Fibroblast of the conjunctiva (primary cell): ENCODE measurements around the gene CCDC88C.
"Not testable (repeated sequence)": the region's sequence is repeated elsewhere in the genome, so short reads cannot be mapped to it uniquely, and the experiment has no call there.

Experiments used
- DNase-seq: peaks from one replicate; pipeline ENCODE4 v3.0.0-alpha.2; 2010; ENCODE audit warnings: low read depth

CCDC88C gene

DNA sequence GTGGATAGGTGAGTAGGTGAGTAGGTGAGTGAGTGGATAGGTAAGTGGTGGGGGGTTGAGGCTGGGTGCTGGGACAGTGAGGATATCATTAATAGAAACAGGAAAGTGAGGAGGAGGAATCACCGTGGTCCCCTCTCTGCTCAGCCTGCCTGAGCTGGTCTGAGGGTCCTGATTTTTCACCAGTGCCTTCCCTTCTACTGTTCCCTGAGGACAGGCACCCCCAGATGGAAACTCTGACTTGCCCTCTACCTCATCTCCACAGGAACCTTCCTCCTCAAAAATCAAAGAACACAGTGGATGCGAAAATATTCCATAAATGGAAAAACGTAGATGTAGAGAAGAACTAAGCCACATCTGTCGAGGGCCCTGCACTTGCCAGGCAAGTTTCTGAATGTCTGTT, 175.0 kb downstream of the CCDC88C start:
- no peak for DNase-seq

DNA sequence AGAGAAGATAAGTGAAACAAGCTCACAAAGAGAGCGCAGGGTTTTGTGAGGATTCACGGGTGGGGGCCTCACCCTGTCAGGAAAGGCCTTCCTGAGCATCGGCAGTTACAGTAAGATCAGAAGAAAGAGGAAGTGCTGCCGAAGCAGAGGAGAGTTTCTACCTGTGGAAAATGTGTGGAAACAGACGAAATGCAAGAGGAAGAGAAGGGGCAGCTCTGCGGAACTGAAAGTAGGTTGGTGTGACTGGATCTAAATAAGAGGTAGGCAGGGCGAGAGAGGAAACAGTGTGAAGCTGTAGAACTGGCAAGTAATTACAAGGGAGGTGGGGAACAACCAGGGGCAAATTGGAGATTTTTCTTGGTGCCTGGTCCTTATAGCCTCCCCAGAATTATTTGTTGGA, 175.8 kb downstream of the CCDC88C start:
- DNase-seq = no peak

DNA sequence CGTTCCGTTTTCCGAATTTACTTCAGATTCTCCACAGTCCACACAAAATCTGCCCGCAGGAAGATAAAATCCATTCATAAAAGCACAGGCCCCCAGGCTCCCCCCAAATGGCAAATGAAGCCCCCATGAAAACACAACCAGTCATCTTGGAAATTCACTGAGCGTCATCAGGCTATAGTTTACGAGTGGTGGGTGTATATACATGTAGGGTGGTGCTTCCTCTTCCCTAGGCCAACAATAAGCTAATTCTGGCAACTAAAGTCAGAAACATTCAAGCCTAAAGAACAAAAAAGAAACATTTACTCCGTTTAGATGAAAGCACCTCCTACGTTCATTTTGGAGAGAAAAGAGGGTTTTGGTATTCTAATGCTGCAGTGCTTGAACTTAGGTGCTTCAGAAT, 179.0 kb downstream of the CCDC88C start:
- no peak for DNase-seq

GRCh38 chr14:91238085-91238484, 179.5 kb downstream of the CCDC88C start:
- no peak for DNase-seq

DNA sequence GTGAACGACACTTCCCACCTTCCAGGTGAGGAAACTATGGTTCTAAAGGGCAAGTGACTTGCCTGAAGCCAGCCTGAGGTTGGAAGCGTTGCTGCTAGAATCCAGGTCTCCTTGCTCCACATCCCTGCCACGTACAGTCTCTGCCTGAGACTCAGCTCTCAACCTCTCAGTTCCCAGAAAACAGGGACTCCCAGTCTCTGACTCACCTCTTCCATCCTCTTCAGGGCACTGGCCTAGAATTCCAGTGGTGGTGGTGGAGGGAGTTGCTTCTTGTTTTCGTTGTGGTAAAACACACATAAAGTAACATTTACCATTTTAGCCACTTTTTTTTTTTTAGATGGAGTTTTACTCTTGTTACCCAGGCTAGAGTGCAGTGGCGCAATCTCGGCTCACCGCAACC, 180.4 kb downstream of the CCDC88C start:
- DNase-seq = no peak

DNA sequence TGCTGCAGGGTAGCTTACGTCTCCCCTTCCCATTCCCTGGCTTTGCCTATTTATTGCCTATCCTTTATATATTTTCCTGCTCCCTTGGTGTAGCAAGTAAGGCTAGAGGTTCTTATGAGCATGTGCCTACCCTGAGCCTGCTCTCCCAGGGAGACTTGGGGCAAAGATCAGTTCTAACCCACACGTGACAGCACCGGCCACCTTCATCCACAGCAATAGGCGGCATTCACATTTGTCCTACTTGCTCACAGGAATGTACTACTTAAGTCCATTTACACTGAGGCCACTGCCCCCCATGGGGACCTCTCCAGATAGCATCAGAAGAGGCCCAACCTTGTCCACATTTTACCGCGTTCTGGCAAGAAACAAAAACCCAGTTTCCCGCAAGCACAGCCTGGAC, 181.8 kb downstream of the CCDC88C start:
- no peak for DNase-seq

DNA sequence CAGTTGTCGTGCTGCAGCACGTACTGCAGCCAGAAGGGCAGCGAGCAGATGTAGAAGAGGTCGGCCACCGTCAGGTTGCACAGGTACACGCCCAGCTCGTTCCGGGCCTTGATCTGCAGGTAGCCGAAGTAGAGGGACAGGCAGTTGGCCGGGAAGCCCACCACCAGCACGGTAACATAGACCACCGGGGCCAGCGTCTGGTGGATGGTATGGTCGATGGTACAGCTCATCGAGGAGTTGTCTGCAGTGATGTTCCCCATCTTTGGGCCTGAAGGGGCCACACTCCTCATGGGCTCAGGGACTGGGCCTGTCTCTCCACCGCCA, 182.9 kb downstream of the CCDC88C start:
- no peak for DNase-seq

DNA sequence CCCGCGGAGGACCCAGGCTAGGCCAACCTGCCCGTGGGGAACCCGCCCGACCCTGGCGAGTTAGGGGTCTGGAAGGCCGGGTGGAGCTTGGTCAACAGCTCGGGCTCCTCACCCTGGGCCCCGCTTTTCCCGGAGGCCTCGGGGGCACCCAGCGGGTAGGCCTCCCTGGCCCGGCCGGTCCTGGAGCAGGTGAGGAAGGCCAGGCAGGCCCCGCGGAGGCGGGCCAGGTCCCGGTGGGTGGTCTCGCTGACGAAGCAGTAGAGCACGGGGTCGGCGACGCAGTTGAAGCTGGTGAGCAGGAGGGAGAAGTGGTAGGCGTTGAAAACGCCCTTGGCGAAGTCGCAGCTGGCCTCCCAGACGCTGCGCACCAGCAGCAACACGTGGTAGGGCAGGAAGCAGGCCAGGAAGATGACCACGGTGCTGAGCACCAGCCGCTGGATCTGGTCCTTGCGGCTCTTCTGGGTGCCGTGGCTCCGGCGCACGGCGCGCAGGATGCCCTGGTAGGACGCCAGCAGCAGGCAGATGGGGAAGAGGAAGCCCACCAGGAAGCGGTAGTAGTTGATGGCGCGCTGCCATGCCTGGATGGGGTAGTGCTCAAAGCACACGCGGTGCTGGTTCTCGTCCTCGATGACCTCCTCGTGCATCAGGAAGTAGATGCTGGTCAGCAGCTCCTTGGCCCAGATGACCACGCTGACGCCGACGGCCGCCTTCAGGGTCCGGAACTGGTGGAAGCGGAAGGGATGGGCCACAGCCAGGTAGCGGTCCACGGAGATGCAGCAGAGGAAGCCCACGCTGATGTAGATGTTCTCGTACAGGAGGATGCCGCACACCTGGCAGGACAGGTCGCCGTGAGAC, 183.5 kb downstream of the CCDC88C start:
- DNase-seq = no peak

- DNase-seq = no peak
Observed at GRCh38 chr14:91232603-91233002, 185.0 kb downstream of the CCDC88C start.

GRCh38 chr14:91232052-91232451, 185.6 kb downstream of the CCDC88C start:
- no peak for DNase-seq

DNA sequence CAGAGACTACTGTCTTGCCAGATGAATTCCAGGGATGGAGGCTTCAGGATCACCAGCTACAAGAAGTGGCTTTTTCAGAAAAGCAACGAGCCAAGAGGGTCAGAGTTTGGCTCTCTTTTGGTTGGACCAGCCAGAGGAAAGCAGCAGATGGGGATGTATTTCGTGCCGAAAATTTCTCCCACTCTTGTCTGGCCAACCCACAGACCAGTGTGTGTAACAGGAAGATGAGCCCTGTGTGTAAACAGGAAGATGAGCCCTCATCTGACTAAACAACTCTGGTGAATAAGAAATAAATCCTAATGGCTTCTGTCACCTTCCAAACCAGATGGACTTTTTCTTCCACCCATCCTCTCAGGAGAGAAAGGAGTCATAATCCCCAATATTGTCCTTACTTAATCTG, 186.2 kb downstream of the CCDC88C start:
- no peak for DNase-seq

DNA sequence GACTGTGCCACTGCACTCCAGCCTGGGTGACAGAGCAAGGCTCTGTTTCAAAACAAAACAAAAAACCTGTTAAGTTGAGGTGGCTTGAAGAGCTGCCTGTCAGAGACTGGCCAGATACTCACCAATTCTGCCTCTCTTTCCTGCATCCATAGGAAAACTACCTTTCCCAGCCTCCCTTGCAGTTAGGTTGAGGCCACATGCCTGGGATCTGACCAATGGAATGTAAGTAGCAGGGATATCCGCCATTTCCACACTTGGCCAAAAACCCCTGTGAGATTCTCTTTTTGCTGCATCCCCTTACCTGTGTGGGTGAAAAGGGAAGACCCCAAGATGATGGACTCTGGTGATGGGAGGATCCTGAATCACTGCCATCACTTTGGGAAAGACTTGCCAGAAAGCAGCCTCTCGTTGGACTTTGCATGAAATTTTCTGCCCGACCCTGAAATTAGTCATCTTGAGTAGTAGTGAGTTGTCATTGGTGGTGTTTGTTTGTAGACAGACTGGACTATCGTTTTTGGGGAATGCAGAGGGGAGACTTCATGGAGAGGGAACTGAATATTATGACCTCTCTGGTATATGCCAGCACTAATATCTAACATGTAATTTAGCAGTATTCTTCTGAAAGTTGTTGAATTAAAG, 187.1 kb downstream of the CCDC88C start:
- DNase-seq = no peak

- DNase-seq = no peak
Observed at GRCh38 chr14:91229743-91230200, 187.8 kb downstream of the CCDC88C start.

DNA sequence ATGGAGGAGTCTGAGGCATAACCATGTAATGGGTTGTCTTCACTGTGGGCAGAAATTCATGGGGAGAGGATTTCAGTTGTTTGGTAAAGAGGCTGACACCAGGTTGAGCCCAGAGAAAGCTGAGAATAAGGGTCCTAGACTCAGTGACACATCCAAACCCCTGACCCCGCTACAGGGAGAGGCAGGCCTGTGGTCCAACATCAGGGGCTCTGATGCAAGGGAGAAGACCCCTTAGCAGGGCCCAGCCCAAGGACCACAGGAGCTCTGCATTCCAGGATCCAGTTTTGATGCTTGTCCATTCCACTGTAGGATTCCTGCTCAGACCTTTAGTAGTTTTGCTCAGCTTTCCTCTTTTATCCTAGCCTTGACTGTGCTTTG, 188.6 kb downstream of the CCDC88C start:
- DNase-seq = no peak

GRCh38 chr14:91228112-91229004, 189.3 kb downstream of the CCDC88C start:
- no peak for DNase-seq

DNA sequence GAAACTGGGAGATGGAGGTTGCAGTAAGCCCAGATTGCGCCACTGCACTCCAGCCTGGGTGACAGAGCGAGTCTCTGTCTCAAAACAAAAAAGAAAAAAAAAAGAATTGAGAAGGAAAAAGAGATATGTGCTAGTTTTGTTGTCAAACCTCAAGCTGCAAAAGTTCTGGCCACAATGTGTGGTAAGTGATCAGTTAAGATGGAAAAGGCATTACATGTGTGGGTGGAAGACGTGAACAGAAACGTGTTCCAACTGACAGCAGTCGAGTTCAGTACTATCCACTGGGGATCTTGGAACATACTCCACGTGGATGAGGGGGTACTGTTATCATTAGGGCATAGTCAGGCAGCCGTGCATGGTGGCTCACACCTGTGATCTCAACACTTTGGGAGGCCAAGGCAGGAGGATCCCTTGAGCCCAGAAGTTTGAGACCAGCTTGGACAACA, 190.4 kb downstream of the CCDC88C start:
- no peak for DNase-seq

DNA sequence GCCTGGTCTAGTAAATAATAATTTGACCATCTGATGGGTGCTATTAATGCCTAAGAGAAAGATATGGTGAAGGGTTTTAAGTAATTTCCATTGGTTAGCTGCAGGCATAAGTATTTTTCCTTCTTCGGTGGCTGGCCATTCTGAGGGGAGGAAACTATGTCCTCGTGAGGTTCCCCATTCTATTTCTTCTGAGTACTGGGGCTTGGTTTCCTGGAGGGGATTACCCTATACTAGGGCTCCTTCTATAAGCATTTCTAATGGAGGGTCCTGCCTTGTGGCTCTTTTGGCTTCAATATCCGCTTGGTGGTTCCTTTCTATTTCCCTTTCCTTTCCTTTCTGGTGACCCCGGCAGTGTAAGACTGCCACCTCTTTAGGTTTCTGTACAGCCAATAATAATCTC, 191.3 kb downstream of the CCDC88C start:
- not testable (repeated sequence) for DNase-seq

DNA sequence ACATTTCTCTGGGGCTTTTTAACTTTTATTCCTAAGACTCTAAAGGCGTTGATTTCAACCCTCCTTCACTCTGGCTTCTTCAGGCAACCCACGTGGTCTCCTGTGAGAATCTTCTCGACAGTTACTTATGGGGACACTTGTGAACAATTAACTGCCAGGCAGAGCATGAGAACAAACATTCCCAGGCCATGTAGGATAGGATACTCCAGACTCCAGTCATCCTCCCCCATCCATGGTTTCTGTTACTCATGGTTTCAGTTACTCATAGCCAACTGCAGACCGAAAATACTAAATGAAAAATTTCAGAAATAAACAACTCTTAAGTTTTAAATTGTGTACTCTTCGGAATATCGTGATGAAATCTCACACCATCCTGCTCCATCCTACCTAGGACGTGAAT, 192.6 kb downstream of the CCDC88C start:
- no peak for DNase-seq

GRCh38 chr14:91223028-91223783, 194.4 kb downstream of the CCDC88C start:
- DNase-seq = no peak
